EH (cell line): ENCODE measurements around the gene RNASE7.
"Not testable (repeated sequence)": the region's sequence is repeated elsewhere in the genome, so short reads cannot be mapped to it uniquely, and the experiment has no call there.

Experiments used
- DNase-seq: peaks from one replicate; pipeline ENCODE4 v3.0.0-alpha.2; 2015; ENCODE audit warnings: low read depth

The RNASE7 gene

GRCh38 chr14:21041676-21042433, at the start of gene RNASE7:
Gene RNASE7, plus strand, starts transcription at chr14:21042362. Its CDS starts 631 bp downstream, at chr14:21042993.
- peak; percentile 68 for DNase-seq

GRCh38 chr14:20996521-20996920, 45.6 kb upstream of the RNASE7 start:
- no peak for DNase-seq

GRCh38 chr14:20997115-20997514, 45.0 kb upstream of the RNASE7 start:
- no peak for DNase-seq

- no peak for DNase-seq
These were observed 44.6 kb upstream of the RNASE7 start for GRCh38 chr14:20997564-20997963.

- no peak for DNase-seq
These were observed 44.0 kb upstream of the RNASE7 start for GRCh38 chr14:20998139-20998538.

- DNase-seq, result peak; percentile 87
These were observed 43.3 kb upstream of the RNASE7 start, which contains the start of gene SLC39A2 for GRCh38 chr14:20998674-20999366. Gene SLC39A2, plus strand, starts transcription at chr14:20999293. Its CDS starts 154 bp downstream, at chr14:20999447.

- no peak for DNase-seq
These were observed 42.6 kb upstream of the RNASE7 start for GRCh38 chr14:20999591-20999990.

- DNase-seq, result no peak
These were observed 40.9 kb upstream of the RNASE7 start for GRCh38 chr14:21001218-21001617.

- DNase-seq, result no peak
These were observed 38.3 kb upstream of the RNASE7 start for GRCh38 chr14:21003788-21004346.

GRCh38 chr14:21009721-21010120, 32.4 kb upstream of the RNASE7 start:
- DNase-seq, result not testable (repeated sequence)

- no peak for DNase-seq
These were observed 31.0 kb upstream of the RNASE7 start for GRCh38 chr14:21011136-21011535.

- DNase-seq, result peak; percentile 81
These were observed 27.4 kb upstream of the RNASE7 start for GRCh38 chr14:21014761-21015190.

- no peak for DNase-seq
These were observed 26.9 kb upstream of the RNASE7 start for GRCh38 chr14:21015312-21015711.

- DNase-seq, result no peak
These were observed 25.6 kb upstream of the RNASE7 start for GRCh38 chr14:21016413-21017190.

- DNase-seq, result no peak
These were observed 24.5 kb upstream of the RNASE7 start for GRCh38 chr14:21017528-21018245.

GRCh38 chr14:21018286-21018685, 23.9 kb upstream of the RNASE7 start:
- no peak for DNase-seq

- no peak for DNase-seq
These were observed 23.4 kb upstream of the RNASE7 start for GRCh38 chr14:21018781-21019180.

GRCh38 chr14:21019366-21019765, 22.8 kb upstream of the RNASE7 start:
- peak; percentile 29 for DNase-seq

- no peak for DNase-seq
These were observed 21.1 kb upstream of the RNASE7 start for GRCh38 chr14:21020977-21021545.

- no peak for DNase-seq
These were observed 19.5 kb upstream of the RNASE7 start for GRCh38 chr14:21022686-21023085.

GRCh38 chr14:21023174-21023573, 19.0 kb upstream of the RNASE7 start:
- DNase-seq, result no peak
